CD4-positive, alpha-beta T cell treated with Interleukin-10 for 1 hour (primary cell): ENCODE measurements around the gene PATJ.
"Not testable (repeated sequence)": the region's sequence is repeated elsewhere in the genome, so short reads cannot be mapped to it uniquely, and the experiment has no call there.

Experiments used
- DNase-seq: peaks from one replicate; pipeline ENCODE4 v3.0.0-alpha.2; 2020

Gene PATJ

GRCh38 chr1:61743716-61744580 lies 1.7 kb downstream of the PATJ start:
- DNase-seq, result no peak

- no peak for DNase-seq
Measured at GRCh38 chr1:61746813-61747212, 4.5 kb downstream of the PATJ start.

GRCh38 chr1:61748566-61748965 lies 6.3 kb downstream of the PATJ start:
- no peak for DNase-seq

- no peak for DNase-seq
Measured at GRCh38 chr1:61749574-61749973, 7.3 kb downstream of the PATJ start.

- no peak for DNase-seq
Measured at GRCh38 chr1:61752921-61753389, 10.7 kb downstream of the PATJ start.

- DNase-seq, result no peak
Measured at GRCh38 chr1:61753998-61754508, 11.8 kb downstream of the PATJ start.

GRCh38 chr1:61754545-61754944 lies 12.3 kb downstream of the PATJ start:
- no peak for DNase-seq

- no peak for DNase-seq
Measured at GRCh38 chr1:61756773-61757172, 14.5 kb downstream of the PATJ start.

GRCh38 chr1:61757950-61758349 lies 15.7 kb downstream of the PATJ start:
- DNase-seq, result no peak

GRCh38 chr1:61770131-61770530 lies 27.9 kb downstream of the PATJ start:
- DNase-seq, result no peak

- no peak for DNase-seq
Measured at GRCh38 chr1:61776091-61776490, 33.8 kb downstream of the PATJ start.

- no peak for DNase-seq
Measured at GRCh38 chr1:61779231-61779630, 37.0 kb downstream of the PATJ start.

GRCh38 chr1:61781151-61781550 lies 38.9 kb downstream of the PATJ start:
- DNase-seq, result no peak

GRCh38 chr1:61782771-61783170 lies 40.5 kb downstream of the PATJ start:
- peak; percentile 86 for DNase-seq

GRCh38 chr1:61784726-61785125 lies 42.4 kb downstream of the PATJ start:
- no peak for DNase-seq

- DNase-seq, result no peak
Measured at GRCh38 chr1:61790837-61791236, 48.6 kb downstream of the PATJ start.

GRCh38 chr1:61797045-61797755 lies 54.9 kb downstream of the PATJ start:
- DNase-seq, result no peak

GRCh38 chr1:61801047-61801446 lies 58.8 kb downstream of the PATJ start:
- DNase-seq, result not testable (repeated sequence)

- no peak for DNase-seq
Measured at GRCh38 chr1:61807606-61808140, 65.4 kb downstream of the PATJ start.

GRCh38 chr1:61808321-61808720 lies 66.0 kb downstream of the PATJ start:
- no peak for DNase-seq

GRCh38 chr1:61808968-61809367 lies 66.7 kb downstream of the PATJ start:
- no peak for DNase-seq

GRCh38 chr1:61812916-61813315 lies 70.6 kb downstream of the PATJ start:
- no peak for DNase-seq

- no peak for DNase-seq
Measured at GRCh38 chr1:61816191-61816590, 73.9 kb downstream of the PATJ start.

- DNase-seq, result no peak
Measured at GRCh38 chr1:61818992-61819391, 76.7 kb downstream of the PATJ start.
